ENCODE measurements around the gene RAD23A. TPM values are rescaled to one million over a fixed set of nuclear protein-coding genes. Genes with fewer than 3 reads are reported as not detected.

Gene RAD23A
- total and polyA plus RNA-seq, 10 of the 15 experiments (the other 5 are each of a cell fraction or from before 2014, with no cell fraction given): 8.8 to 198 (median 119) TPM

- no peak for TF ChIP-seq CTCF (IDR thresholded peaks at IDR 0.05 in 2 of 3, conservative IDR thresholded peaks at IDR 0.05 in 1 of 3; ENCODE audit: control insufficient read depth in 2 of 3, extremely low read depth in 1 of 3, insufficient read depth in 1 of 3, low read depth in 3 of 3, low read length in 3 of 3)
Observed at GRCh38 chr19:12987781-12988180, 42.1 kb downstream of the RAD23A start (continued).

GRCh38 chr19:12990431-12990830, 44.8 kb downstream of the RAD23A start:
- H3K4me3 ChIP-seq: no peak overlapping the region
- intact Hi-C loops (cut with micrococcal nuclease; ENCODE audit: unreplicated experiment): no loop called here
- ChIA-PET RAD21 (ENCODE audit: unreplicated experiment) (no interaction called here), POLR2A (no interaction called here), SMC1A (ENCODE audit: uncharacterized antibody, unreplicated experiment) (no interaction called here), CTCF (no interaction called here)
- H3K27ac ChIP-seq (ENCODE audit: control insufficient read depth, insufficient read depth): no peak overlapping the region
- no peak for ATAC-seq
- no peak overlapping the region for H3K9ac ChIP-seq (ENCODE audit: control insufficient read depth, insufficient read depth, low read length)
- no peaks in the 10 kb centered on the region for H3K79me2 ChIP-seq (ENCODE audit: control insufficient read depth, insufficient read depth, low read length)
- no peak for DNase-seq (ENCODE audit: low read depth, low spot score)
- H3K36me3 ChIP-seq (ENCODE audit: control insufficient read depth in 2 of 2, insufficient read depth in 2 of 2, low read length in 1 of 2): no peaks in the 10 kb centered on the region
- H2AFZ ChIP-seq (ENCODE audit: control insufficient read depth, low read depth, low read length): no peak overlapping the region
- no peaks in the 10 kb centered on the region for H3K9me3 ChIP-seq (replicated peaks; ENCODE audit: control insufficient read depth, insufficient read depth, low read length)
- H3K4me2 ChIP-seq (ENCODE audit: control insufficient read depth, insufficient read depth): no peak overlapping the region
- no peak for FAIRE-seq
- H3K4me1 ChIP-seq (ENCODE audit: control insufficient read depth, insufficient read depth, low read length): no peaks in the 10 kb centered on the region
- no peaks in the 10 kb centered on the region for H4K20me1 ChIP-seq (ENCODE audit: control insufficient read depth, insufficient read depth)
- in situ Hi-C loops (cut with MboI): no loop called here
- H3K27me3 ChIP-seq (replicated peaks in 1 of 2; ENCODE audit: control insufficient read depth in 2 of 2, insufficient read depth in 2 of 2, low read length in 1 of 2): peaks cover 4 to 6% of the 10 kb centered on the region in 2 experiments; a peak in 3 of 4 replicates
- no TSS peak for BruUV-seq (replicated peaks)
- 51% methylated on average over 12 of the region's 22 CpGs for WGBS (ENCODE audit: insufficient coverage, insufficient replicate concordance, low lambda C conversion rate, missing lambda C conversion rate)
- no peak for TF ChIP-seq PRDM15 (CRISPR knock-in tag; IDR thresholded peaks at IDR 0.05)
- TF ChIP-seq E4F1 (IDR thresholded peaks at IDR 0.05; ENCODE audit: borderline replicate concordance, partially characterized antibody): no peak
- TF ChIP-seq GABPA (IDR thresholded peaks at IDR 0.05; ENCODE audit: low read depth): no peak
- TF ChIP-seq RCOR1 (conservative IDR thresholded peaks at IDR 0.05; ENCODE audit: low read depth, low read length): no peak
- TF ChIP-seq SPI1 (IDR thresholded peaks at IDR 0.05; ENCODE audit: borderline replicate concordance, insufficient read depth, low read depth, low read length): no peak
- TF ChIP-seq JUND (IDR thresholded peaks at IDR 0.05; ENCODE audit: low read depth, low read length): no peak
- TF ChIP-seq ZNF687 (IDR thresholded peaks at IDR 0.05): no peak
- no peak for TF ChIP-seq PAX8 (IDR thresholded peaks at IDR 0.05)

Data from GM12878 (cell line).